Hematopoietic multipotent progenitor cell treated with erythropoietin and hydrocortisone succinate and interleukin-3 and kit ligand, for 4 days (in vitro differentiated cells): Measurements from ENCODE around the gene EME1.
A peak's percentile ranks its signal among the peaks of the same experiment; 100 is the strongest.

ENCODE experiments used
- DNase-seq: peaks from one replicate; pipeline ENCODE4 v3.0.0-alpha.2; 2015

EME1 gene

GRCh38 chr17:50372758-50373556, at the start of gene EME1, which contains the start of gene MRPL27:
Gene EME1 (plus strand): TSS chr17:50373229. CDS start chr17:50375209, 1,980 bp downstream.
Gene MRPL27 (minus strand): TSS chr17:50373184. CDS start chr17:50373170, 14 bp downstream.
- DNase-seq = peak; percentile 97

GRCh38 chr17:50325906-50326305, 47.1 kb upstream of the EME1 start:
- no peak for DNase-seq

- DNase-seq = no peak
Measured at GRCh38 chr17:50326831-50327364, 46.1 kb upstream of the EME1 start.

GRCh38 chr17:50328363-50329325, 44.4 kb upstream of the EME1 start:
- peak; percentile 32 for DNase-seq

- DNase-seq = no peak
Measured at GRCh38 chr17:50329716-50330115, 43.3 kb upstream of the EME1 start.

GRCh38 chr17:50330151-50330775, 42.8 kb upstream of the EME1 start:
- DNase-seq = no peak

GRCh38 chr17:50331085-50331791, 41.8 kb upstream of the EME1 start:
- DNase-seq = no peak

GRCh38 chr17:50332196-50332595, 40.8 kb upstream of the EME1 start:
- peak; percentile 20 for DNase-seq

GRCh38 chr17:50333291-50334057, 39.6 kb upstream of the EME1 start:
- DNase-seq = peak; percentile 39

- DNase-seq = peak; percentile 48
Measured at GRCh38 chr17:50337956-50338355, 35.1 kb upstream of the EME1 start.

GRCh38 chr17:50338645-50339044, 34.4 kb upstream of the EME1 start:
- no peak for DNase-seq

- no peak for DNase-seq
Measured at GRCh38 chr17:50339381-50339780, 33.6 kb upstream of the EME1 start.

GRCh38 chr17:50344731-50345365, 28.2 kb upstream of the EME1 start:
- no peak for DNase-seq

- peak; percentile 92 for DNase-seq
Measured at GRCh38 chr17:50345432-50346312, 27.4 kb upstream of the EME1 start, which contains the start of gene XYLT2. Gene XYLT2 (plus strand): TSS chr17:50346126. CDS start chr17:50346141, 15 bp downstream.

GRCh38 chr17:50346313-50347116, 26.5 kb upstream of the EME1 start:
- peak; percentile 67 for DNase-seq

- no peak for DNase-seq
Measured at GRCh38 chr17:50347117-50347893, 25.7 kb upstream of the EME1 start.

- no peak for DNase-seq
Measured at GRCh38 chr17:50347894-50348291, 25.1 kb upstream of the EME1 start.
